HepG2 (cell line): ENCODE data around the gene NOL4L. TPM values are rescaled to one million over a fixed set of nuclear protein-coding genes. Genes with fewer than 3 reads are reported as not detected.

Experiments used
- BORCS8-MEF2B ChIP-seq: sonication (generic); formaldehyde crosslinking; IDR thresholded peaks from 2 replicates; pipeline ENCODE4 v1.8.0; 2022; ENCODE audit warnings: mild to moderate bottlenecking, missing genetic modification reagents
- CCAR2 ChIP-seq: fragments of 200-400 bp; formaldehyde crosslinking; optimal IDR thresholded peaks from 2 replicates; pipeline ENCODE3; 2018; ENCODE audit warnings: low read depth, mild to moderate bottlenecking, low read length, moderate library complexity
- CHD4 ChIP-seq: fragments of 200-600 bp; sonication (generic); IDR thresholded peaks from 2 replicates; pipeline ENCODE4 v1.7.0; 2017; ENCODE audit warnings: mild to moderate bottlenecking, low read length, borderline replicate concordance
- ELF4 ChIP-seq: sonication (generic); formaldehyde crosslinking; IDR thresholded peaks from 2 replicates; pipeline ENCODE4 v1.5.0; 2020; ENCODE audit warnings: missing genetic modification reagents, mild to moderate bottlenecking, moderate library complexity, borderline replicate concordance
- ETV5 ChIP-seq: IDR thresholded peaks from 2 replicates; pipeline ENCODE4 v1.6.1; 2018; ENCODE audit warnings: missing biosample characterization, missing genetic modification reagents, inconsistent platforms, borderline replicate concordance
- FOXK2 ChIP-seq: fragments of 450-650 bp; IDR thresholded peaks from 2 replicates; pipeline ENCODE4 v1.6.1; 2016
- HIVEP1 ChIP-seq: sonication (generic); formaldehyde crosslinking; IDR thresholded peaks from 2 replicates; pipeline ENCODE4 v1.4.0; 2020; ENCODE audit warnings: mild to moderate bottlenecking, missing genetic modification reagents
- HMG20B ChIP-seq: conservative IDR thresholded peaks from 2 replicates; pipeline ENCODE4 v1.6.1; 2016; ENCODE audit warnings: missing genetic modification reagents, missing compliant biosample characterization
- MAFF ChIP-seq: IDR thresholded peaks from 2 replicates; pipeline ENCODE4 v1.6.1; 2011; ENCODE audit warnings: low read depth, low read length, improper control_type of control experiment
- MED1 ChIP-seq: sonication (generic); formaldehyde crosslinking; IDR thresholded peaks from 2 replicates; pipeline ENCODE4 v1.4.0; 2020; ENCODE audit warnings: missing genetic modification reagents
- MEF2D ChIP-seq: sonication (generic); formaldehyde crosslinking; IDR thresholded peaks from 2 replicates; pipeline ENCODE4 v1.5.1; 2020; ENCODE audit warnings: mild to moderate bottlenecking, missing genetic modification reagents
- PHF21A ChIP-seq: sonication (generic); formaldehyde crosslinking; IDR thresholded peaks from 2 replicates; pipeline ENCODE4 v1.5.0; 2020; ENCODE audit warnings: mild to moderate bottlenecking, missing genetic modification reagents
- RAD21 ChIP-seq: fragments of 450-650 bp; formaldehyde crosslinking; IDR thresholded peaks from 2 replicates; pipeline ENCODE4 v1.5.0; 2020; ENCODE audit warnings: mild to moderate bottlenecking
- SAP130 ChIP-seq: IDR thresholded peaks from 2 replicates; pipeline ENCODE4 v1.6.1; 2016; ENCODE audit warnings: low read depth
- TEAD3 ChIP-seq: optimal IDR thresholded peaks from 2 replicates; pipeline ENCODE3; 2016; ENCODE audit warnings: borderline replicate concordance
- ZBTB42 ChIP-seq: sonication (generic); formaldehyde crosslinking; IDR thresholded peaks from 2 replicates; pipeline ENCODE4 v1.5.0; 2020; ENCODE audit warnings: mild to moderate bottlenecking, missing genetic modification reagents
- ZNF274 ChIP-seq: sonication (generic); formaldehyde crosslinking; IDR thresholded peaks from 2 replicates; pipeline ENCODE4 v1.5.1; 2020; ENCODE audit warnings: mild to moderate bottlenecking, missing genetic modification reagents
- ZNF660 ChIP-seq: sonication (generic); formaldehyde crosslinking; IDR thresholded peaks from 2 replicates; pipeline ENCODE4 v1.5.1; 2020; ENCODE audit warnings: mild to moderate bottlenecking, low read depth, missing genetic modification reagents, borderline replicate concordance
- polyA plus RNA-seq, 8 experiments: library from polyadenylated mRNA; depleted of rRNA in 3 of 8; stranded (reverse) in 7 of 8; unstranded in 1 of 8; fragments of >200 nt; fragmentation: Illumina TruSeq in 4 of 8; extraction: Trizol in 4 of 8; gene quantifications; 2 replicates each; pipeline versions ENCODE4 v1.2.1 to v1.2.3, GENCODE V29; 2011 to 2016; ENCODE audit warnings: low read depth in 4 of 8, missing spikeins in 1 of 8, mixed read lengths in 1 of 8; ENCODE audit not compliant: insufficient read depth in 1 of 8
- total RNA-seq, 5 experiments: library from RNA; depleted of rRNA; stranded (reverse); fragments of >200 nt; fragmentation: Illumina TruSeq; extraction: Trizol; gene quantifications; 2 replicates each; pipeline ENCODE4 v1.2.3, GENCODE V29; 2016; ENCODE audit warnings: low read depth in 1 of 5
- TF ChIP-seq, protein P1 (sequence below): IDR thresholded peaks from 2 replicates; pipeline ENCODE4 v1.6.1; 2012; ENCODE audit warnings: low read depth, low read length, improper control_type of control experiment
- TF ChIP-seq, protein P2 (sequence below): sonication (generic); formaldehyde crosslinking; IDR thresholded peaks from 2 replicates; pipeline ENCODE4 v1.4.0; 2020; ENCODE audit warnings: missing genetic modification reagents
- TF ChIP-seq, protein P3 (sequence below): sonication (generic); formaldehyde crosslinking; IDR thresholded peaks from 2 replicates; pipeline ENCODE4 v1.5.1; 2020; ENCODE audit warnings: mild to moderate bottlenecking, missing genetic modification reagents, borderline replicate concordance
- TF ChIP-seq, protein P4 (sequence below): sonication (generic); formaldehyde crosslinking; IDR thresholded peaks from 2 replicates; pipeline ENCODE4 v1.5.1; 2020; ENCODE audit warnings: mild to moderate bottlenecking, missing genetic modification reagents, moderate library complexity
- TF ChIP-seq, protein P5 (sequence below): sonication (generic); IDR thresholded peaks from 2 replicates; pipeline ENCODE4 v1.6.1; 2016; ENCODE audit warnings: low read depth, borderline replicate concordance

The NOL4L gene
- total and polyA plus RNA-seq, 2 of the 13 experiments (the other 11 are each of a cell fraction or from before 2014, with no cell fraction given) = 16.6 to 35.4 TPM

DNA sequence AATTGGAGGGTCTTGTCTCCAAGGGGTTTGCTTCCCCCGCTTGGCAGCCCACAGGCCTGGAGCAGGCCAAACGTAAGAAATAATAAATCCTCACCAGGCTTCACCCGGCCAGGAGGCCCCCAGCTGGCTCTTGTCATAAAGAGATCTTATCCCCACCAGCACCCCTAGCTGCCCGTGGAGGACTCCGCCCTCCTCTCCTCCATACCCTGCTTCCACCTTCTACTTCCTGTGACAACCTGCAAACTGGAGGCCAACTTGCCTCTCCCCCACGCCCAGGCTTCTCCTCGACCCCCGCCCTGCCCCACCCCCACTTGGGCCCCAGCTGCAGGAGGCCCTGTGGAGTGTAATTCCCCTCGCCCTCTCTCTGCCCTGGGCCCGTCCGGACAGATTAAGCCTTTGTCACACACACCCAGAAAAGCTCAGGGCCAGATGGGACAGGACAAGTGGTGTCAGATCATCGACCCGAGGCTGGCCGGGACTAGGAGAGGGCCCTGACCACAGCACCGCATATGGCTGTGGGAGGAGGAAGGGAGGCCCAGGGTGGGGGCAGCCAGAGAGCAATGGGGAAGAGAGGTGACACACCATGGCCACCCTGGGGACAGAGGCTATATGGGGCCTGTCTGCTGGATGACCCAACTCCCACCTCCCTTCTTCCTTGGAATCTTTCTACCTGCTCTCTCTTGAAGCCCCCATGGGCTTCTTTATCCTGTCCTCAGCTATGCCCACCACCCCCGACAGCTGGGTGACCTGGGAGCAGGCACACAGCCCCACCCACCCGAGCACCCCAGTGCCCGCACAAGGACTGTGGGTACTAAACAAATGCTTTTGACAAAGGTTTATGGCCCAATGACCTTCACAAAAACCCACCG lies 3.9 kb downstream of the NOL4L start (continued):
- TF ChIP-seq, protein P1, sequence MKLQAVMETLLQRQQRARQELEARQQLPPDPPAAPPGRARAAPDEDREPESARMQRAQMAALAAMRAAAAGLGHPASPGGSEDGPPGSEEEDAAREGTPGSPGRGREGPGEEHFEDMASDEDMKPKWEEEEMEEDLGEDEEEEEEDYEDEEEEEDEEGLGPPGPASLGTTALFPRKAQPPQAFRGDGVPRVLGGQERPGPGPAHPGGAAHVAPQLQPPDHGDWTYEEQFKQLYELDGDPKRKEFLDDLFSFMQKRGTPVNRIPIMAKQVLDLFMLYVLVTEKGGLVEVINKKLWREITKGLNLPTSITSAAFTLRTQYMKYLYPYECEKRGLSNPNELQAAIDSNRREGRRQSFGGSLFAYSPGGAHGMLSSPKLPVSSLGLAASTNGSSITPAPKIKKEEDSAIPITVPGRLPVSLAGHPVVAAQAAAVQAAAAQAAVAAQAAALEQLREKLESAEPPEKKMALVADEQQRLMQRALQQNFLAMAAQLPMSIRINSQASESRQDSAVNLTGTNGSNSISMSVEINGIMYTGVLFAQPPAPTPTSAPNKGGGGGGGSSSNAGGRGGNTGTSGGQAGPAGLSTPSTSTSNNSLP = no peak
- TF ChIP-seq ZNF660 (CRISPR knock-in tag) = no peak
- TF ChIP-seq PHF21A = peak; percentile 77
- peak; percentile 11; the same call in 1 of the 2 replicates for TF ChIP-seq CHD4
- 0 out of 2 replicates have a peak, but pooled peaks have one; percentile 9 for TF ChIP-seq RAD21 (CRISPR knock-in tag)
- TF ChIP-seq HMG20B = 0 out of 2 replicates have a peak, but pooled peaks have one; percentile 11
- TF ChIP-seq ETV5 (CRISPR knock-in tag) = peak; percentile 30; the same call in 1 of the 2 replicates
- no peak for TF ChIP-seq MEF2D (CRISPR knock-in tag)
- TF ChIP-seq MAFF = no peak
- TF ChIP-seq FOXK2 = no peak
- peak; percentile 55; the same call in 1 of the 2 replicates for TF ChIP-seq SAP130 (CRISPR knock-in tag)
- TF ChIP-seq MED1 (CRISPR knock-in tag) = peak; percentile 48; the same call in 1 of the 2 replicates
- TF ChIP-seq, protein P2, sequence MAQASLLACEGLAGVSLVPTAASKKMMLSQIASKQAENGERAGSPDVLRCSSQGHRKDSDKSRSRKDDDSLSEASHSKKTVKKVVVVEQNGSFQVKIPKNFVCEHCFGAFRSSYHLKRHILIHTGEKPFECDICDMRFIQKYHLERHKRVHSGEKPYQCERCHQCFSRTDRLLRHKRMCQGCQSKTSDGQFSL (CRISPR knock-in tag) = peak; percentile 29; the same call in 1 of the 2 replicates
- no peak for TF ChIP-seq CCAR2
- TF ChIP-seq TEAD3 (CRISPR knock-in tag) = peak; percentile 39
- 0 out of 2 replicates have a peak, but pooled peaks have one; percentile 35 for TF ChIP-seq BORCS8-MEF2B (CRISPR knock-in tag)
- TF ChIP-seq ZNF274 (CRISPR knock-in tag) = peak; percentile 33; the same call in 1 of the 2 replicates
- 0 out of 2 replicates have a peak, but pooled peaks have one; percentile 23 for TF ChIP-seq ELF4 (CRISPR knock-in tag)
- TF ChIP-seq, protein P3, sequence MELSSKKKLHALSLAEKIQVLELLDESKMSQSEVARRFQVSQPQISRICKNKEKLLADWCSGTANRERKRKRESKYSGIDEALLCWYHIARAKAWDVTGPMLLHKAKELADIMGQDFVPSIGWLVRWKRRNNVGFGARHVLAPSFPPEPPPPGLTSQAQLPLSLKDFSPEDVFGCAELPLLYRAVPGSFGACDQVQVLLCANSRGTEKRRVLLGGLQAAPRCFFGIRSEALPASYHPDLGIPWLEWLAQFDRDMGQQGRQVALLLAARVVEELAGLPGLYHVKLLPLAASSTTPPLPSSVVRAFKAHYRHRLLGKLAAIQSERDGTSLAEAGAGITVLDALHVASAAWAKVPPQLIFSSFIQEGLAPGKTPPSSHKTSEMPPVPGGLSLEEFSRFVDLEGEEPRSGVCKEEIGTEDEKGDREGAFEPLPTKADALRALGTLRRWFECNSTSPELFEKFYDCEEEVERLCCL (CRISPR knock-in tag) = no peak
- 0 out of 2 replicates have a peak, but pooled peaks have one; percentile 3 for TF ChIP-seq ZBTB42 (CRISPR knock-in tag)
- TF ChIP-seq, protein P4, sequence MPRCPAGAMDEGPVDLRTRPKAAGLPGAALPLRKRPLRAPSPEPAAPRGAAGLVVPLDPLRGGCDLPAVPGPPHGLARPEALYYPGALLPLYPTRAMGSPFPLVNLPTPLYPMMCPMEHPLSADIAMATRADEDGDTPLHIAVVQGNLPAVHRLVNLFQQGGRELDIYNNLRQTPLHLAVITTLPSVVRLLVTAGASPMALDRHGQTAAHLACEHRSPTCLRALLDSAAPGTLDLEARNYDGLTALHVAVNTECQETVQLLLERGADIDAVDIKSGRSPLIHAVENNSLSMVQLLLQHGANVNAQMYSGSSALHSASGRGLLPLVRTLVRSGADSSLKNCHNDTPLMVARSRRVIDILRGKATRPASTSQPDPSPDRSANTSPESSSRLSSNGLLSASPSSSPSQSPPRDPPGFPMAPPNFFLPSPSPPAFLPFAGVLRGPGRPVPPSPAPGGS (CRISPR knock-in tag) = 0 out of 2 replicates have a peak, but pooled peaks have one; percentile 24
- TF ChIP-seq, protein P5, sequence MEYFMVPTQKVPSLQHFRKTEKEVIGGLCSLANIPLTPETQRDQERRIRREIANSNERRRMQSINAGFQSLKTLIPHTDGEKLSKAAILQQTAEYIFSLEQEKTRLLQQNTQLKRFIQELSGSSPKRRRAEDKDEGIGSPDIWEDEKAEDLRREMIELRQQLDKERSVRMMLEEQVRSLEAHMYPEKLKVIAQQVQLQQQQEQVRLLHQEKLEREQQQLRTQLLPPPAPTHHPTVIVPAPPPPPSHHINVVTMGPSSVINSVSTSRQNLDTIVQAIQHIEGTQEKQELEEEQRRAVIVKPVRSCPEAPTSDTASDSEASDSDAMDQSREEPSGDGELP = 0 out of 2 replicates have a peak, but pooled peaks have one; percentile 8
- TF ChIP-seq HIVEP1 = 0 out of 2 replicates have a peak, but pooled peaks have one; percentile 15
